ENCODE data around the gene PHACTR1. TPM values are rescaled to one million over a fixed set of nuclear protein-coding genes. Genes with fewer than 3 reads are reported as not detected.

Gene PHACTR1
- total and polyA plus RNA-seq, 4 experiments from 2014 or later: 0.03 to 0.44 (median 0.42) TPM

GRCh38 chr6:13011612-13012146 lies 295.1 kb downstream of the PHACTR1 start:
- Mint-ChIP-seq H3K4me1 (peaks cover 3 to 8% (median 5%) of the 10 kb centered on the region in 4 donors), H3K9me3 (no peaks in the 10 kb centered on the region), H3K27ac (no peak overlapping the region), H3K27me3 (peaks cover 36 to 42% of the 10 kb centered on the region in 2 donors), H3K36me3 (no peaks in the 10 kb centered on the region), H3K4me3 (no peak overlapping the region)
- H3K27ac ChIP-seq (ENCODE audit: low read depth, low read length): no peak overlapping the region
- intact Hi-C loops (cut with micrococcal nuclease): no loop called here
- H3K9me3 ChIP-seq (ENCODE audit: control insufficient read depth in 1 of 2, low read length in 2 of 2): no peaks in the 10 kb centered on the region
- no peaks in the 10 kb centered on the region for H3K36me3 ChIP-seq (ENCODE audit: insufficient read depth, low read length)
- POLR2A ChIA-PET (ENCODE audit: partially characterized antibody): no interaction called here
- CTCF ChIA-PET (ENCODE audit: partially characterized antibody): no interaction called here
- no peak for DNase-seq
- H3K27me3 ChIP-seq (ENCODE audit: insufficient read depth, low read length): peaks cover 12% of the 10 kb centered on the region
- no peaks in the 10 kb centered on the region for H3K4me1 ChIP-seq (ENCODE audit: insufficient read depth, low read length)
- no peak overlapping the region for H3K4me3 ChIP-seq (ENCODE audit: low read length in 2 of 2)

DNA sequence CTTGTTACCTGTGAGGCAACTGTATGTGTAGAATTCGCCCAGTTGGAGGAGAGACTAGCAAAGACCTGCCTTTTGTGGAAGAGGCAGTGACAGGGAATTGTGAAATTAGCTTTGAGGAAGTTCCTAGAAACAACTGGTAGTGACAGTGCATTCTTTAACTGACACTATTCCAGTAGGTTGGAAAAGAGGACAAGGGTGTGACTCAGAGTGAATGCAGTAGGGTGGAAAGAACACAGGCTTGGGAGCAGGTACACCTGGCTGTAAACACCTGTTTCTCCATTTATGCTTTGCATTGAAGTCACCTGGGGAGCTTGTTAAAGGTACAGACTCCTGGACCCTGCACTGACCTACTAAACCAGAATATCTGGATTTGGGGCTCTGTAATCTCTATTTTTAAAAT lies 295.7 kb downstream of the PHACTR1 start:
- intact Hi-C loops (cut with micrococcal nuclease): no loop called here
- H3K36me3 Mint-ChIP-seq: no peaks in the 10 kb centered on the region
- H3K4me3 Mint-ChIP-seq: peak overlapping the region in 1 of 8 donors; percentile 6

GRCh38 chr6:13012977-13013680 lies 296.6 kb downstream of the PHACTR1 start:
- H3K4me1 Mint-ChIP-seq: peaks cover 3 to 8% (median 5%) of the 10 kb centered on the region in 4 donors
- no peak overlapping the region for H3K27ac Mint-ChIP-seq
- no peaks in the 10 kb centered on the region for H3K9me3 ChIP-seq (ENCODE audit: control insufficient read depth in 1 of 2, low read length in 2 of 2)
- no peaks in the 10 kb centered on the region for H3K36me3 ChIP-seq (ENCODE audit: insufficient read depth, low read length)
- no peak overlapping the region for H3K27ac ChIP-seq (ENCODE audit: low read depth, low read length)
- H3K9me3 Mint-ChIP-seq: no peaks in the 10 kb centered on the region
- no peaks in the 10 kb centered on the region for H3K4me1 ChIP-seq (ENCODE audit: insufficient read depth, low read length)
- peak overlapping the region in 6 of 8 donors; percentile 51 to 79 (median 62) for H3K4me3 Mint-ChIP-seq
- H3K27me3 ChIP-seq (ENCODE audit: insufficient read depth, low read length): peaks cover 12% of the 10 kb centered on the region
- ChIA-PET CTCF (ENCODE audit: partially characterized antibody) (no interaction called here), POLR2A (ENCODE audit: partially characterized antibody) (no interaction called here)
- H3K4me3 ChIP-seq (ENCODE audit: low read length in 2 of 2): no peak overlapping the region
- H3K36me3 Mint-ChIP-seq: no peaks in the 10 kb centered on the region
- peaks cover 41 to 45% of the 10 kb centered on the region in 2 donors for H3K27me3 Mint-ChIP-seq
- DNase-seq: no peak
- intact Hi-C loops (cut with micrococcal nuclease): no loop called here

More for the DNA sequence above, 295.7 kb downstream of the PHACTR1 start:
- Histone ChIP-seq H3K4me1 (ENCODE audit: insufficient read depth, low read length) (no peaks in the 10 kb centered on the region), H3K27me3 (ENCODE audit: insufficient read depth, low read length) (peaks cover 12% of the 10 kb centered on the region), H3K36me3 (ENCODE audit: insufficient read depth, low read length) (no peaks in the 10 kb centered on the region), H3K4me3 (ENCODE audit: low read length in 2 of 2) (no peak overlapping the region), H3K9me3 (ENCODE audit: control insufficient read depth in 1 of 2, low read length in 2 of 2) (no peaks in the 10 kb centered on the region), H3K27ac (ENCODE audit: low read depth, low read length) (no peak overlapping the region)
- Mint-ChIP-seq H3K4me1 (peaks cover 3 to 8% (median 5%) of the 10 kb centered on the region in 4 donors), H3K9me3 (no peaks in the 10 kb centered on the region), H3K27me3 (peaks cover 38 to 45% of the 10 kb centered on the region in 2 donors), H3K27ac (no peak overlapping the region)
- no peak for DNase-seq
- CTCF ChIA-PET (ENCODE audit: partially characterized antibody): no interaction called here
- POLR2A ChIA-PET (ENCODE audit: partially characterized antibody): no interaction called here

- ChIA-PET POLR2A (ENCODE audit: partially characterized antibody) (no interaction called here), CTCF (ENCODE audit: partially characterized antibody) (no interaction called here)
- Histone ChIP-seq H3K36me3 (ENCODE audit: insufficient read depth, low read length) (no peaks in the 10 kb centered on the region), H3K4me3 (ENCODE audit: low read length in 2 of 2) (no peak overlapping the region), H3K27me3 (ENCODE audit: insufficient read depth, low read length) (peaks cover 12% of the 10 kb centered on the region), H3K9me3 (ENCODE audit: control insufficient read depth in 1 of 2, low read length in 2 of 2) (no peaks in the 10 kb centered on the region), H3K27ac (ENCODE audit: low read depth, low read length) (no peak overlapping the region), H3K4me1 (ENCODE audit: insufficient read depth, low read length) (no peaks in the 10 kb centered on the region)
- Mint-ChIP-seq H3K27ac (no peak overlapping the region), H3K9me3 (no peaks in the 10 kb centered on the region), H3K4me3 (peak overlapping the region in 4 of 8 donors; percentile 57 to 79 (median 68)), H3K4me1 (peaks cover 3 to 8% (median 5%) of the 10 kb centered on the region in 4 donors), H3K27me3 (peaks cover 40 to 44% of the 10 kb centered on the region in 2 donors), H3K36me3 (no peaks in the 10 kb centered on the region)
- intact Hi-C loops (cut with micrococcal nuclease): no loop called here
- DNase-seq: no peak
Measured at GRCh38 chr6:13013681-13014503, 297.3 kb downstream of the PHACTR1 start.

DNA sequence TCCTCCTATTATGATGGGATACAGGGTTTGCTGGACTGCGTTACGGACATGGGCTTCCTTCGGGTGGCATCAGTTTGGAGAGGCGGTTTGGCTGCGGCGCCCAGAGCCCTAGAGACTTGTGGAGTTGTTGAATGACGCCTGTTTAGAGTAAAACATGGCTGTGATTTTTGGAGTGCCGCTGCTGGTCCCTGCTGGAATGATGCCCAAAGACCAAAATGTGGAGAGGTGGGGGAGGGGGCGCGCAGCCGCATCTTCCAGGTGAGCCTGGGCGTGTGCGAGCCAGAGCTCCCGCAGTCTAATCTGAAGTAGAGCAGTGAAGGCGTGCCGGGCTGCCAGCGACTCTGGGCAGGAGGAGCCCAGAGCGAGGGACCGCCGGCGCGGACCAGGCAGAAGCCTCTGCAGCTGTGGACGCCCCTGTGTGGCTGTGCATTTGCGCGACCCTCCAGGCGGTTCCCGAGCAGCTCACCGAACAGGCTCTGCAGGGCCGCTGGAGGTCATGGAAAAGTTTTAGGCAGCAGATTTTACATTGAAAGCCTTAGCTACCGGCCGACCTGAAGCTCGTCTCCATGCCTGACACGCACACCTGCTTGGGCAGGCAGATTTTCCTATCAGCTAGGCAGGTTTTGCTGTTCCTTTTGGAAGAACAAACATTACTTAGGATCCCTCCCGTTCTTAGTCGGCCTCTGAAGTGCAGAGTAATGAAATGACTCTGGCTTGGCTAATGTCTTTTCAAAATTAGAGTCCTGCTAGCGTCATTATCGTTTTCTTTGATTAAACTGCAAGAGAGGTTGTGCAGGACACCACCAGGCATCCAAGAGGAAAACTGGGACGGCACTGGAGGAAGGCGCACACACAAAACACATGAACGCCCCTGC lies 298.2 kb downstream of the PHACTR1 start:
- no peak overlapping the region for H3K27ac Mint-ChIP-seq
- Histone ChIP-seq H3K4me1 (ENCODE audit: insufficient read depth, low read length) (no peaks in the 10 kb centered on the region), H3K4me3 (ENCODE audit: low read length in 2 of 2) (no peak overlapping the region), H3K27me3 (ENCODE audit: insufficient read depth, low read length) (peaks cover 12% of the 10 kb centered on the region), H3K36me3 (ENCODE audit: insufficient read depth, low read length) (no peaks in the 10 kb centered on the region), H3K27ac (ENCODE audit: low read depth, low read length) (no peak overlapping the region), H3K9me3 (ENCODE audit: control insufficient read depth in 1 of 2, low read length in 2 of 2) (no peaks in the 10 kb centered on the region)
- no peaks in the 10 kb centered on the region for H3K36me3 Mint-ChIP-seq
- ChIA-PET POLR2A (ENCODE audit: partially characterized antibody) (no interaction called here), CTCF (ENCODE audit: partially characterized antibody) (no interaction called here)
- intact Hi-C loops (cut with micrococcal nuclease): no loop called here
- no peaks in the 10 kb centered on the region for H3K9me3 Mint-ChIP-seq
- DNase-seq: peak in 1 of 5 donors; percentile 26
- peaks cover 3 to 8% (median 5%) of the 10 kb centered on the region in 4 donors for H3K4me1 Mint-ChIP-seq
- H3K27me3 Mint-ChIP-seq: peaks cover 40 to 44% of the 10 kb centered on the region in 2 donors
- peak overlapping the region in 1 of 8 donors; percentile 17 for H3K4me3 Mint-ChIP-seq

DNA sequence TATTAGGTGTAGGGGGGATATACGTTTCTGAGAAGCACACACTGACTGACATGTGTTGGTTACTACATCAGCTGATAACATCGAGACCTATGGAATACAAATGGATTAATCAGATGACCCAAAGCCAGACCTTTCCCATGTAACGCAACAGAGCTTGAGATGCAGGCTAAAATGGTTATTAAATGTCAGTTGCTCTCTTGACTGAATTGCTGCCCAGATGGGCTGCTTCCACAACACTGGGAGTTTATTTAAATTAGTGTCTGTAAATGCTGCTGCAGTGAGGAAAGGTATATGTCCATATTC lies 298.8 kb downstream of the PHACTR1 start:
- Histone ChIP-seq H3K4me3 (ENCODE audit: low read length in 2 of 2) (no peak overlapping the region), H3K27me3 (ENCODE audit: insufficient read depth, low read length) (peaks cover 15% of the 10 kb centered on the region), H3K4me1 (ENCODE audit: insufficient read depth, low read length) (no peaks in the 10 kb centered on the region), H3K36me3 (ENCODE audit: insufficient read depth, low read length) (no peaks in the 10 kb centered on the region), H3K9me3 (ENCODE audit: control insufficient read depth in 1 of 2, low read length in 2 of 2) (no peaks in the 10 kb centered on the region), H3K27ac (ENCODE audit: low read depth, low read length) (no peak overlapping the region)
- H3K4me3 Mint-ChIP-seq: no peak overlapping the region
- ChIA-PET CTCF (ENCODE audit: partially characterized antibody) (no interaction called here), POLR2A (ENCODE audit: partially characterized antibody) (no interaction called here)
- DNase-seq: no peak
- peaks cover 43 to 47% of the 10 kb centered on the region in 2 donors for H3K27me3 Mint-ChIP-seq
- peaks cover 3 to 8% (median 5%) of the 10 kb centered on the region in 4 donors for H3K4me1 Mint-ChIP-seq
- no peak overlapping the region for H3K27ac Mint-ChIP-seq
- no peaks in the 10 kb centered on the region for H3K9me3 Mint-ChIP-seq
- intact Hi-C loops (cut with micrococcal nuclease): no loop called here
- H3K36me3 Mint-ChIP-seq: no peaks in the 10 kb centered on the region

DNA sequence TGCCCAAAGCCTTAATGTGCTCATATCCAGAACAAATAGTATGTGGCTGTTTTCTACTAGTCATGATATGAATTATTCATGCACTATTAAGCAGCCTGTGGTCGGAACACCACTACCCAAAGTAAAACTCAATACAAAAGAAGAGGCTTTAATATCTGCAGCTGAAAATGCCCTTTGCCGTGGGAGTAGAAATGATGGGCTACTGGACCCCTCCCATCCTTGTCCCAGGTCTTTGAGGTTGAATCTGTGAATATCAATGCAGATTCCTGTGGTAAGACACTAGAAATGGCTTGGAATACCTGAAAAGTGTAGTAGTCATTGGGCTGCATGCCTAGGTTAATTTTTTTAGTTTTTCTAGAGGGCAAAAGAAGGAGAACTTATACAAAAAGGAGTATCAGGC lies 308.0 kb downstream of the PHACTR1 start:
- DNase-seq: no peak
- intact Hi-C loops (cut with micrococcal nuclease): no loop called here
- CTCF ChIA-PET (ENCODE audit: partially characterized antibody): no interaction called here

More for the DNA sequence above, 308.0 kb downstream of the PHACTR1 start:
- Mint-ChIP-seq H3K27ac (no peak overlapping the region), H3K27me3 (peaks cover 19 to 30% of the 10 kb centered on the region in 2 donors), H3K36me3 (no peaks in the 10 kb centered on the region), H3K4me3 (no peak overlapping the region), H3K9me3 (peaks cover 0 to 2% (median 0%) of the 10 kb centered on the region in 8 donors), H3K4me1 (no peaks in the 10 kb centered on the region)
- POLR2A ChIA-PET (ENCODE audit: partially characterized antibody): no interaction called here
- no peaks in the 10 kb centered on the region for H3K9me3 ChIP-seq (ENCODE audit: control insufficient read depth in 1 of 2, low read length in 2 of 2)
- peaks cover 3% of the 10 kb centered on the region for H3K27me3 ChIP-seq (ENCODE audit: insufficient read depth, low read length)
- H3K27ac ChIP-seq (ENCODE audit: low read depth, low read length): no peak overlapping the region
- H3K4me3 ChIP-seq (ENCODE audit: low read length in 2 of 2): no peak overlapping the region
- no peaks in the 10 kb centered on the region for H3K4me1 ChIP-seq (ENCODE audit: insufficient read depth, low read length)
- no peaks in the 10 kb centered on the region for H3K36me3 ChIP-seq (ENCODE audit: insufficient read depth, low read length)

Data from CD4-positive, alpha-beta memory T cell (primary cell).